Activated CD8-positive, alpha-beta T cell treated with anti-CD3 and anti-CD28 coated beads for 36 hours (primary cell): ENCODE measurements around the gene DYRK1A. TPM values are rescaled to one million over a fixed set of nuclear protein-coding genes. Genes with fewer than 3 reads are reported as not detected.

Source experiments
- ATAC-seq: fragments of 200-7000 bp; cut with Tn5 transposase; one replicate; pipeline ENCODE4 v1.10.0; 2021; ENCODE audit warnings: mild to moderate bottlenecking, moderate library complexity
- CTCF ChIA-PET: fragments of 350-600 bp; sonication (Branson Sonifier 250); formaldehyde crosslinking; loops from one replicate; lab custom pipeline; 2021; ENCODE audit warnings: antibody characterized with exemption; lab: Charles Lee
- POLR2A ChIA-PET: fragments of 350-600 bp; sonication (Branson Sonifier 250); formaldehyde crosslinking; loops from one replicate; lab custom pipeline; 2021; ENCODE audit warnings: antibody characterized with exemption; lab: Charles Lee
- DNase-seq: peaks from one replicate; pipeline ENCODE4 v3.0.0-alpha.2; 2020
- H3K27ac Mint-ChIP-seq: one replicate; pipeline ENCODE4 v1.8.0; 2021; ENCODE audit warnings: mild to moderate bottlenecking, mixed read lengths
- H3K27me3 Mint-ChIP-seq: one replicate; pipeline ENCODE4 v1.8.0; 2021; ENCODE audit warnings: mixed read lengths
- H3K36me3 Mint-ChIP-seq: one replicate; pipeline ENCODE4 v1.8.0; 2021; ENCODE audit warnings: low read depth, mixed read lengths
- H3K4me1 Mint-ChIP-seq: one replicate; pipeline ENCODE4 v1.8.0; 2021; ENCODE audit warnings: low read depth, mixed read lengths
- H3K4me3 Mint-ChIP-seq: one replicate; pipeline ENCODE4 v1.8.0; 2021; ENCODE audit warnings: mild to moderate bottlenecking, moderate library complexity, mixed read lengths
- H3K9me3 Mint-ChIP-seq: one replicate; pipeline ENCODE4 v1.8.0; 2021; ENCODE audit warnings: mixed read lengths
- CTCF ChIP-seq: fragments of 200-600 bp; IDR thresholded peaks from one replicate; pipeline ENCODE4 v1.8.0; 2022; ENCODE audit warnings: antibody characterized with exemption, mild to moderate bottlenecking
- intact Hi-C: fragments of 100-400 bp; cut with micrococcal nuclease; formaldehyde crosslinking; loops from one replicate; pipeline ENCODE4 v1.10.0; 2022
- total RNA-seq, 2 experiments: library from RNA; stranded (reverse); gene quantifications; one replicate each; pipeline ENCODE4 v1.2.3, GENCODE V29; 2021

The DYRK1A gene
- total RNA-seq, 2 experiments from 2014 or later = 57.5 to 58.7 TPM

- Mint-ChIP-seq H3K27ac (peak overlapping the region; percentile 56), H3K36me3 (peaks cover 11% of the 10 kb centered on the region), H3K9me3 (peaks cover 1% of the 10 kb centered on the region), H3K4me3 (no peak overlapping the region), H3K27me3 (no peaks in the 10 kb centered on the region), H3K4me1 (peaks cover 78% of the 10 kb centered on the region)
- no peak for TF ChIP-seq CTCF
- ChIA-PET POLR2A (no interaction called here), CTCF (interaction anchor here (1.6 kb wide), 1 partner anchor 12 kb away, joined by 6 read pairs; no protein-coding TSS in a partner anchor)
- ATAC-seq = no peak
- no peak for DNase-seq
- intact Hi-C loops = no loop called here
Observed at GRCh38 chr21:37443683-37444082, 77.1 kb downstream of the DYRK1A start.

- peak overlapping the region; percentile 3 for H3K27ac Mint-ChIP-seq
- no peak for TF ChIP-seq CTCF
- no peak overlapping the region for H3K4me3 Mint-ChIP-seq
- ATAC-seq = no peak
- no peaks in the 10 kb centered on the region for H3K9me3 Mint-ChIP-seq
- peaks cover 17% of the 10 kb centered on the region for H3K36me3 Mint-ChIP-seq
- H3K4me1 Mint-ChIP-seq = peaks cover 81% of the 10 kb centered on the region
- ChIA-PET CTCF (no interaction called here), POLR2A (no interaction called here)
- intact Hi-C loops = no loop called here
- no peak for DNase-seq
- H3K27me3 Mint-ChIP-seq = no peaks in the 10 kb centered on the region
Observed at GRCh38 chr21:37445228-37445627, 78.7 kb downstream of the DYRK1A start.

GRCh38 chr21:37446552-37446951 is 80.0 kb downstream of the DYRK1A start:
- ATAC-seq (no peak), DNase-seq (no peak)
- CTCF ChIA-PET = no interaction called here
- Mint-ChIP-seq H3K27me3 (no peaks in the 10 kb centered on the region), H3K27ac (peak overlapping the region; percentile 58), H3K4me3 (no peak overlapping the region), H3K36me3 (peaks cover 22% of the 10 kb centered on the region), H3K9me3 (no peaks in the 10 kb centered on the region), H3K4me1 (peaks cover 81% of the 10 kb centered on the region)
- POLR2A ChIA-PET = no interaction called here
- intact Hi-C loops = no loop called here
- no peak for TF ChIP-seq CTCF

GRCh38 chr21:37447288-37447936 is 80.8 kb downstream of the DYRK1A start:
- peaks cover 81% of the 10 kb centered on the region for H3K4me1 Mint-ChIP-seq
- H3K9me3 Mint-ChIP-seq = no peaks in the 10 kb centered on the region
- ChIA-PET CTCF (no interaction called here), POLR2A (no interaction called here)
- no peaks in the 10 kb centered on the region for H3K27me3 Mint-ChIP-seq
- no peak for TF ChIP-seq CTCF
- peaks cover 28% of the 10 kb centered on the region for H3K36me3 Mint-ChIP-seq
- peak overlapping the region; percentile 55 for H3K27ac Mint-ChIP-seq
- intact Hi-C loops = no loop called here
- ATAC-seq (no peak), DNase-seq (no peak)
- no peak overlapping the region for H3K4me3 Mint-ChIP-seq

GRCh38 chr21:37449302-37449937 is 82.8 kb downstream of the DYRK1A start:
- intact Hi-C loops = no loop called here
- CTCF ChIA-PET = interaction anchor here (1.0 to 1.2 kb wide), 4 partner anchors 9 to 42 kb away, joined by 3 to 4 read pairs (median 4); no protein-coding TSS in a partner anchor
- Mint-ChIP-seq H3K4me1 (peaks cover 73% of the 10 kb centered on the region), H3K27ac (peak overlapping the region; percentile 1), H3K9me3 (no peaks in the 10 kb centered on the region), H3K36me3 (peaks cover 28% of the 10 kb centered on the region), H3K4me3 (no peak overlapping the region), H3K27me3 (no peaks in the 10 kb centered on the region)
- ATAC-seq (no peak), DNase-seq (no peak)
- TF ChIP-seq CTCF = no peak
- POLR2A ChIA-PET = interaction anchor here (0.7 to 1.7 kb wide), 2 partner anchors 20 to 343 kb away, joined by 4 read pairs; no protein-coding TSS in a partner anchor
